CD4-positive, alpha-beta T cell treated with Interleukin-4 for 4 hours (primary cell): ENCODE results near the gene TRIM44.

Experiments
- DNase-seq: peaks from one replicate; pipeline ENCODE4 v3.0.0-alpha.2; 2020

Gene TRIM44, protein sequence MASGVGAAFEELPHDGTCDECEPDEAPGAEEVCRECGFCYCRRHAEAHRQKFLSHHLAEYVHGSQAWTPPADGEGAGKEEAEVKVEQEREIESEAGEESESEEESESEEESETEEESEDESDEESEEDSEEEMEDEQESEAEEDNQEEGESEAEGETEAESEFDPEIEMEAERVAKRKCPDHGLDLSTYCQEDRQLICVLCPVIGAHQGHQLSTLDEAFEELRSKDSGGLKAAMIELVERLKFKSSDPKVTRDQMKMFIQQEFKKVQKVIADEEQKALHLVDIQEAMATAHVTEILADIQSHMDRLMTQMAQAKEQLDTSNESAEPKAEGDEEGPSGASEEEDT

DNA sequence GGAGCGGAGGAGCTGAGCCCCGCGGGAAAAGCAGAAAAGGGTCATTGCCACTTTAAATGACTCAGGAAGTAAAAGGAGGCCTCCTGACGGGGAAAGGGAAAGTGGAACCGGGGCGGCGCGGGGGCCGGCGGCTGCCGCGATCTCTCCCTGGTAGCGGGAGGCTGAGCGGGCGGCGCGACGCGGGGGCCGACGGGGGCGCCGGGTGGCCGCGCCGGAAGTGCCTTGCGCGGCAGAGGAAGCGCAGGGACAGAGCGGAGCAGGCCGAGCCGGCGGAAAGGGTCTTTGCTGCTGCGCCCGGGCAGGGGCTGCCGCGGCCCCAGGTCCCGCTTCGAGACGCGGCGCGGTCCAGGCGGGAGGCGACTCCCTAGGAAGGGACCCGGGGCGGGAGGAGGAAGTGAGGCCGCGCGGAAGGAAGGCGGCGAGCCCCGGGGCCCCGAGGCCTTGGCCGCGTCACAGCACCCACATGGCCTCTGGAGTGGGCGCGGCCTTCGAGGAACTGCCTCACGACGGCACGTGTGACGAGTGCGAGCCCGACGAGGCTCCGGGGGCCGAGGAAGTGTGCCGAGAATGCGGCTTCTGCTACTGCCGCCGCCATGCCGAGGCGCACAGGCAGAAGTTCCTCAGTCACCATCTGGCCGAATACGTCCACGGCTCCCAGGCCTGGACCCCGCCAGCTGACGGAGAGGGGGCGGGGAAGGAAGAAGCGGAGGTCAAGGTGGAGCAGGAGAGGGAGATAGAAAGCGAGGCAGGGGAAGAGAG lies at the start of gene TRIM44:
TRIM44 (plus strand) TSS at position 127 of the 759 bp plus-strand sequence; CDS start at position 464, 337 bp downstream.
- peak; percentile 77 for DNase-seq

DNA sequence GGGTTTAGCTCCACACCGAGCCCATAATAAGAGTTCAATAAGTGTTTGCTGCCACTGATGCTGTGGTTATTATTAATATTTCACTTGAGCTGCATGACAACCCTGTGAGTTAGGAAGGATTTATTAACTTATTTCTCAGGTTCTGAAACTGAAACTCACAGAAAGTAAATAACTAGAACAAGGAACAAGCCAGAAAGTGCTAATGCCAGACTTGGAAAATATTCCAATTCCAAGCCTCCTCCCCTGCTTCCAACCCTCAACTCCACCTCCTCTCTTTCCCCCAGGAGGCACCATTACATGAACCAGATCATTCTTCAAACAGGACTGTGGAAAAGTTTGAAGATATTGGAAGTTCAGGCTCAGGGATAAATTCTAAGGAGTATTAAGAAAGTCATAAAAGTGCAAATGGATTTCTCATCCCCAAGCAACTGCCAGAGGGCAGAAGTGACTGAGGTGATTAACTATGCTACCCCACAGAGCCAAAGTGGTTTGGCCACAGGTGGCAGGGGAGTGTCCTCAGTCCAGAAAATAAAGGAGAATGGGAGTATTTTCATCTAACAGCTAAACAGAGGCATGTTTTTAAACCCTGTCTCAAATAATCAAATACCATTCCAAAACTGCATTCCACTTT lies 47.5 kb upstream of the TRIM44 start:
- no peak for DNase-seq

DNA sequence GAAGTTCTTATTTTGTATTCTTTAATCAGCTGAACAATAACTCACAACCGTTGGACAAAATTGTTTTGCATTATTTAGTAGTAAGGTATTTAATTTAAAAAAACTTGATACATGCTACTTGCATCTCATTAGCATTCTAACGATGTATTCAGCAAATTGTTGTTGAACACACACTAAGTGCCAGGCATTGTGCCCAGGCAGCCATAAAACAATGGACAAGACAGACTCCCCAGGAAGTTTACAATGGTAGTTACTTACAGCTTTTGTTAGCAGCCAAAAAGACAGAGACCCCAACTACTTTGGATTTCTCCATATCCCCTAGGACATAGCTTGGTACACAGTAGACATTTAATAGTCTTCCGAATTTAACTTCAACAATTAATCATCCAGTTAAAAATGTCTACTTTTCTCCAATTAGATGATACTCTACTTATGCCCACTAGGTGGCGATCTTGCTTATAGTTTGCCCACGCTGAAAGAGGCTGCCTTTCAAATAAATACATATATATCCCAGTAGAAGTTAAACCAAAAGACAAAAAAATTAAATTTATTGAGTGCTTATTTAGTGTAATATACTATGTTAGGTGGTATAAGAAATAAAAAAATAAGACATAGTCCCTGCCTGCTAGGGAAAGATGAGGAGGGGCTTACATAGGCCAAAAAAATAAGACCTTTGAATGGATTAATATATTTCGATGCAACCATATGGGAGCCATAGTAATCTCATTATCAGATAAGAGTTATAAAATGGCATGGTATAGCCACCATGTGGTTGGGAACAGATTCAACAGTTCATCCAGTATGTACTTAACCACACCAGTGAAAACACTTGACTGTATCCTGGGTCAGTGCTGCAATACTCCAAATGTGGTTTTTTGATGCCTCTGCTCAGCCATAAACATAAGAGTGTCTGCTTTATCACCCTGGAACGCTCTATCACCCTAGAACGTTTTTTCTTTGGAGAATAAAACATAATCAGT lies 46.4 kb upstream of the TRIM44 start:
- peak; percentile 50 for DNase-seq

DNA sequence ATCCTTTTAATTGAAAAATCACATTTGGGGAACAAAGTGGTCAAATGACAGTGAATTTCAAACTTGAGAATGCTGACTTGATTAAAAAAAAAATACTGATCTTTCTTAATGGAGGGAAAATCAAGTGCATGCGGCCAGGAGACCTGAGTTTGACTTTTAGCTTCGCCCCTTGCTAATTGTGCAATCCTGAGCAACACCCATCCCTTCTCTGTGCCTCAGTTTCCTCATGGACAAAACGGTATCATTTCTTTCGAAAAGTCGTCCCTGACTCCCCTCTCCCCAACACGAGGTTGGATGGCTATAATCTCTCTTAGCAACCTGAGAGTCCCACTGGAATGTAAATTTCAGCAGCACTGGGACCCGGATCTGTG lies 45.3 kb upstream of the TRIM44 start:
- DNase-seq, result no peak

DNA sequence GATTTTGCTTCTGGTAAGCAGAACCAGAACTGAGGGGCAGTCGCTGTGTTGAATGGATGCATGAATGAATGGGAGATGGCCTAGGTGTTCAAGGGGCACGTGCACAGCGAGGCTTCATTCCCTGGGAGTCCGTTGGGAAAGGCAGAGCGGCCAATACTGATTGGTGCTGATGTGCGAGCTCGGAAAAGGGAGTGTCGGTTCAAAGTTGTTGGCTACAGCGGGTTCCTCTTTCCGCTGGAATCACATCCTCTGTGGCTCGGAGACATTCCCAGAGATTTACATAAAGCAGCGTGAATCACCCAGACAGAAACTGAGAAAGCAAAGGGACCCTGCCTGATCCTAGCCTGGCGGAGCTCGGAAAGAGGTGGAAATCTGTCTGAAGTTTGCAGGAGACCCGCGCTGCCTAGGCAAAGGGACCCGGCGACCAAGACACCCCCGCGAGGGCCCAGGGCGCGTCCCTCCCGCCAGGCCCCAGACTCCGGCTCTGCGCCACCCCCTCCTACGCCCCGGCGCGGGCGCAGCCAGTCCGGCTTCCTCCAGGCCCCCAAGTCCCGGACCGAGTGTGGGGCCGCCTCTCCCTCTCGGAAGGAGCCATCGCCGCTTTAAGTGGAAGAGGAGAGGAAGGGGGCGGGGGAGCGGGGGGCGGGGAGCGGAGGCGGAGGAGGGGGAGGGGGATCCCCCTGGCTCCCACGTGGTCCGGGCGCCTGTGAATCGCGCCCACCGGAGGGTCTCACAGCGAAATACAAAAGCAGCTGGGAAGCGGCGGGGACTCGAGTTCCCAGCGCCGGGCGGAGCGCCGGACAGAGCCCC lies 44.7 kb upstream of the TRIM44 start, which contains the start of gene FJX1:
FJX1 (plus strand) TSS at position 774 of the 810 bp plus-strand sequence. CDS start 177 bp downstream, outside the sequence.
- no peak for DNase-seq

DNA sequence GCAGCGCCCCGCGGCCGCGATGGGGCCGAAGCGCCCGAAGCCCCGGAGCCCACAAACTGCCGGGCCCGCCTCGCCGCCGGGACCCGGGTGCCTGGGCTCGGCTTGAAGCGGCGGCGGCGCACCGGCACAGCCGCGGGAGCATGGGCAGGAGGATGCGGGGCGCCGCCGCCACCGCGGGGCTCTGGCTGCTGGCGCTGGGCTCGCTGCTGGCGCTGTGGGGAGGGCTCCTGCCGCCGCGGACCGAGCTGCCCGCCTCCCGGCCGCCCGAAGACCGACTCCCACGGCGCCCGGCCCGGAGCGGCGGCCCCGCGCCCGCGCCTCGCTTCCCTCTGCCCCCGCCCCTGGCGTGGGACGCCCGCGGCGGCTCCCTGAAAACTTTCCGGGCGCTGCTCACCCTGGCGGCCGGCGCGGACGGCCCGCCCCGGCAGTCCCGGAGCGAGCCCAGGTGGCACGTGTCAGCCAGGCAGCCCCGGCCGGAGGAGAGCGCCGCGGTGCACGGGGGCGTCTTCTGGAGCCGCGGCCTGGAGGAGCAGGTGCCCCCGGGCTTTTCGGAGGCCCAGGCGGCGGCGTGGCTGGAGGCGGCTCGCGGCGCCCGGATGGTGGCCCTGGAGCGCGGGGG lies 44.0 kb upstream of the TRIM44 start:
- no peak for DNase-seq

DNA sequence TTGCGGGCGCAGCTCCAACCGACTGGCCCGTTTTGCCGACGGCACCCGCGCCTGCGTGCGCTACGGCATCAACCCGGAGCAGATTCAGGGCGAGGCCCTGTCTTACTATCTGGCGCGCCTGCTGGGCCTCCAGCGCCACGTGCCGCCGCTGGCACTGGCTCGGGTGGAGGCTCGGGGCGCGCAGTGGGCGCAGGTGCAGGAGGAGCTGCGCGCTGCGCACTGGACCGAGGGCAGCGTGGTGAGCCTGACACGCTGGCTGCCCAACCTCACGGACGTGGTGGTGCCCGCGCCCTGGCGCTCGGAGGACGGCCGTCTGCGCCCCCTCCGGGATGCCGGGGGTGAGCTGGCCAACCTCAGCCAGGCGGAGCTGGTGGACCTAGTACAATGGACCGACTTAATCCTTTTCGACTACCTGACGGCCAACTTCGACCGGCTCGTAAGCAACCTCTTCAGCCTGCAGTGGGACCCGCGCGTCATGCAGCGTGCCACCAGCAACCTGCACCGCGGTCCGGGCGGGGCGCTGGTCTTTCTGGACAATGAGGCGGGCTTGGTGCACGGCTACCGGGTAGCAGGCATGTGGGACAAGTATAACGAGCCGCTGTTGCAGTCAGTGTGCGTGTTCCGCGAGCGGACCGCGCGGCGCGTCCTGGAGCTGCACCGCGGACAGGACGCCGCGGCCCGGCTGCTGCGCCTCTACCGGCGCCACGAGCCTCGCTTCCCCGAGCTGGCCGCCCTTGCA lies 43.3 kb upstream of the TRIM44 start:
- DNase-seq, result no peak

DNA sequence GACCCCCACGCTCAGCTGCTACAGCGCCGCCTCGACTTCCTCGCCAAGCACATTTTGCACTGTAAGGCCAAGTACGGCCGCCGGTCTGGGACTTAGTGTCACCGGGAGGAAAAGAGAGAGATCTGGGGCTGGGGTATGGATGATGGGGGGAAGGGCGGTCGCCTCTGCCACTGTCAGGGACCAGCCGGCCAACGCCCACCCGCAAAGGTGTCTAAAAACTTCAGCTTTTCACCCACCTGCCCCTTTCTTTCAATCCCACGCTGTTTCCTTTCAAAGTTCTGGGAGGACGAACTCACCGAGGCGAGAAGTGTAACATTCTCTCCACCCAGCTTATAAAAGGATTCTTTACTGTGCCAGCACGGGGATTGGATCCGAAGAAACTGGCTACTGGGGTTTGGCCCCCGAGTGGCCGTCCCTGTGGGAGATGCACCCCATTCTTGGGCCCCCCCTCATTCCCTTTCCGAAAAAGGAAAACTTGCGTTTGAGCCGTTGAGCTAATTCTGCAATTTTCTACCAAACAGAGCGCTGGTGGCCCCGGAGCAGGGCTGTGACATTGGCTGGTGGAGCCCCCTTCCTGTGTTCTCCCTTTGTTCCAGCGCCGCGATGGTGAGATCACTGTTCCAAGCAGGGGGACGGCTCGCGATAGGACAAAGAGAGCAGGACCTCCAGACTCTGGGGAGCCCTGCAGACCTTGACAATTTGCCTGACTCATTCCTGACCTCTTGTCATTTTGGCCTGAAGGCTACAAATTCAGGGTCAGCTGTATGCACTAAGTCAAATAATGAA lies 42.5 kb upstream of the TRIM44 start:
- no peak for DNase-seq

DNA sequence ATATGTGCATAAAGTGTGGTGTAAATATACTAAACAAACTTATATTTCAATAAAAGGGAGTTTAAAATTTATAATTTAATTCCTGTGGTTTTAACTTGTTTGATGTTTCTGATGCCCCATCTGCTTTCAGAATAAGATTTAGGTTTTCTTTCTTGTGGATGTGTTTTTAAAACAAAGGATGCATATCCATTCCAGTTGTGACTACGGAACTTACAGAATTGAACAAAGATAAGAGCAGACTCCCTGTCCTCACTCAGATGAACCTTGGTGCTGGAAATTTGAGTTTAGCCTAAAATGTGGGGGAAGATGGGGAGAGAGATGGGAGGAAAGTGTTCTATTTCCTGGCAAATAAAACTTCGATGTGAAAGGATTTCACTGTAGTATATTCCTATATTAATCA lies 41.8 kb upstream of the TRIM44 start:
- DNase-seq, result no peak

DNA sequence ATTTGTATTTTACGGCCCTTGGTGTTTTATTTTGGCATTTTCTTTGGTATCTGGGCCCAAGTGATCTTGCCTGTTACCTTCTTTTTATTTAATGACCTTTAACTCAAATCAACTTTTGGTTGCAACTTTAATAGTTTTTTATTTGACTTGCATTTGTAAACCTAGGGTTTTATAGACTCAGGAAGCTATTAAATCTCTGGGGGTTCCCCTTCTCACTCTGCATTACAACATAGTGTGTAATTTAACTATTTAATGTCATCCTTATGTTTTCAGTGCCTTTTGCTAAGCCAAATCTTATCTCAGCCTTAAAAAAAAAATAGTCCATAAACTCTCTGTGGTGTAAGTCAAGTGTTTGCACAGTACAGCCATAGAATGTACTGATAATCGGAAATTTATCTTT lies 41.0 kb upstream of the TRIM44 start:
- DNase-seq, result no peak

DNA sequence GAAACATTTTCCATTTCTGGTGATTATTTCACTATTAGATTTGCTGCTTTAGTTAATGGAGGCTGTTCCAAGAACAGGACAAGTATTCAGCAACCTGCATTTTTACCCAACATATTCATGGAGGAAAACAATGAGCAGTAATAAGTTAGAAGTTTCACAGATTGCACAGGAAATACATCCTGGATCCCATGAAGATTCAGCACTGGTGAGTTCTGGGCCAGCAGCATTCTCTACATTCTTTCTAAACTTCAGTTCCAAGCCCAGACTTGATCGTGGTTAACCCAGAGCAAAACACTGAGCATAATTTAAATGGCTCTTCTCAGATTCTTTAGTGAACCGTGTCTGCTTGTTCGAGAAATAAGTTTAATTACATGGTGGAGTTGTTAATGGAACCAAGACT lies 40.5 kb upstream of the TRIM44 start:
- DNase-seq, result no peak

DNA sequence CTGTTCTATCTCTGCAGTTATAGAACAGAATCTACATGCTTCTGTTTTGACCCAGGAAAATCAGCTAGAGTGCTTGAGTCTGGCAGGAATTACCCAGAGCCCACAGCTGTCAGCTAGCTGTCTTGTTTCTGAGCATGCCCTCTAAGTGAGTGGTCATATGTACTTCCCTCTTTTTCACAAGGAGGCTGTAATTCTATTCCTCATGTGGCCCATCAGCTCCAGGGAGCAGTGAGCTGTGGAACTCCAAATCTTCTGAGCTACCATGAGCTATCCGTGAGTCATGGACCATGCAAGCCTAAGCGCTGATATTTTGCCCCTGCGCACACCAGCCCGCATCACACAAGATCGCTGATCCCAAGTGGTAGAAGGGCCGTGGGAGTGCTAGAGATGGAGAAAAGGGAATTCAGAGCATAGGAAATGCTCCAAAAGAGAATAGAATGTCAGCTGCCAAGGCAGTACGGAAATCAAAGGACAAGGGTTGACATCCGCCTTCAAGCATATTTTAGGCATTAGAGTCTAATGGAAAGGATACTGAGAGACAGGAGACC lies 38.9 kb upstream of the TRIM44 start:
- DNase-seq, result no peak

DNA sequence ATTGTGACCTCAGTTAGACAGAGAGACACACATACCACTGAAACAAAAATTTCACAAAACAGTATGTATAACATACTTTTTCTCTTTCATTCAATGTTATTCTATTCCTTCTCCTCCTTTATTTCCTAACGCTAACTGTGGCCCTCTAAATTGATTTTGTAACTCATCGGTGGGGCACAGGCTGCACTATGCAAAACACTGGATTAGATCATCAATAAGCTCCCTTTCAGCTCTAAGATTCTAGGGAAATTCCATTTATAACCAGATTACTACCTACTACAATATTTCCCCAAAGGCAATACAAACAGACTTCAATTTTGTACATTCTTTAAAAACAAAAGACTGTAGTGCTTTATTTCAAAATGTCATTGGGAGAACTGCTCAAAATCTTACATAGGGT lies 38.3 kb upstream of the TRIM44 start:
- no peak for DNase-seq

DNA sequence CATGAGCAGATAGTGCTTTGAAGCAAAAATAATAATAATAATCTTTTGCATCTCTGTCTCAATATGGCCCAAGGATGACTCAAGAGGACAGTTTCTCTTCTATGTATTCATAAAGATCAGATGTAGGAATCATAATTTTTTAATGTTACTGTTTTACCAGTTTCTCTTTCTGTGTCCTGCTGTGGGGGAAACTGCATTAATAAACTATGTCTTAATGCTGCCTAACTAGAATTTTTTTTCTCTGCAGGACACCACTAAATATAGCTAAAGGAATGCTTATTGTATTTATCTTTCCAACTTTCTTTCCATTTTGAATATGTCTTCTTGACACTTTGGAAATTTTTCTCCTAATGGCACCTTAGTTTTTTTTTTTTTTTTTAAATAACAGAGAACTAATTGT lies 37.8 kb upstream of the TRIM44 start:
- DNase-seq, result no peak

DNA sequence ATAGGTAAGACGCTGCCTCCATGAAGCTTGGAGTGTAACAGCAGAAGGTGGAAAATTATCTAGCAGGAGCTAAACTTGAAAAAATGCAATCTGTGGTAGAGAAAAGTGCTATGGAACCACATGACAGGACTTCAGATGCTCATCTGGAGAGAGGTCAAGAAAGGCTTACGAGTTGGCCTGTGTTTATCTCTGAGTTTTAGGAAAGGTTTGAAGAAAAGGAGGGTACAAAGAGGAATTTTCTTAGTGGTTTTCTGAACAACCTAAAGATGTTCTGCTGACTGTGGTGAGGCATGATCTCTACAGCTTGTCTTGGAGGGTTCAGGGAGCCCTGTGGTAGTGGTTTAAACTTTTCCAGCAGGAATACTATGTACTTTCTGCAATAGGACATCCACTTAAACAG lies 36.1 kb upstream of the TRIM44 start:
- DNase-seq, result no peak

DNA sequence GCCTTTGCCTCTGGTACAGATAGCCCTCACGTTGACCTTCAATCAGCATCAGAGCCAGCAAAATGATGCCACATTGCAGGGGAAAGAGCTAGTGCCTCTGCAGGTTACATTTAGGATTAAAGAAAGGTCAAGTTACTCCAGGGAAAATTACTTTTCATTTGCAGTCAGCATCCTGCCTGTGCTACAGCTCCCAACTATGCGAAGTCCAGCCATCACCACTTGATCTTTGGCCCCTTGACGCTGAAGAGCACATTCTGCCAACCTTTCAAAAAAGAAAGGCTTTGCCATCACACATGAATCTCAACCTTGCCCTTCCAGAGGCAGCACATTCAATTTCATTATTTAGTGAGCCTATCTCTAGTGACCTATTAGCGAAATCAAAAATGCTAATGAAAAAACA lies 33.1 kb upstream of the TRIM44 start:
- no peak for DNase-seq

DNA sequence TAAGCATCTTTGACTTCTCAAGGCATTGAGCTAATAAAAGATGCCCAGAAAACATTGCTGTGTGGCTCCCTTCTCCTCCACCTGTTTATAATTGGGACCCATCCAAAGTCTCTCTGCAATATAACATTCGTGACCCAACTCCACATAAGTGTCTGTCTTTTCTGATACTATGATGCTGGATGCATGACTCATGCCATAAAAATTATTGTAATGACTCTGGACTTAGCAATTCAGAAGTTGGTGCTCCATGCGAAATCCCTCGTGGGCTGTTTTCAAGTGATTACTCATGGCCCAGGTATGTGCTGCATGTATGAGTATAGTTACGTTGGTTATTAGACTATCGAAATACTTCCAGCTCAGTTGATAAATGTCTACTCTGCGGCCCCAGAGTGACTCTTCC lies 32.7 kb upstream of the TRIM44 start:
- no peak for DNase-seq

DNA sequence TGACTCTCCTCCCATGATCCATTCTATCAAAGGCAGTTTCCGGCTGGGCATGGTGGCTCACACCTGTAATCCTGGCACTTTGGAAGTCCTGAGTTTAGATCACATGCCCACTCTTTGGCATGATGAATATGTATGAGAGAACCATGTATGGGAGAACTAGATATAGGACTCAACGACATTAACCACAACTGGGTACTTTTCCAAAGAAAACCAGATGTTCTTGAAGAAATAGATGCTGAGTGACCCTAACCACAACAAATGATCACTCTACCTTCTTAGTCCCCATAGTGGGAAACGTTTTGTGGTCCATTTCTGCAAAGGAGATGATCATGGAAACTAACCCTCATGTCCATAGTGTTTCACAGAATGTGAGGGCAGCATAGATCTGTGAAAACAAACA lies 30.7 kb upstream of the TRIM44 start:
- DNase-seq, result no peak

DNA sequence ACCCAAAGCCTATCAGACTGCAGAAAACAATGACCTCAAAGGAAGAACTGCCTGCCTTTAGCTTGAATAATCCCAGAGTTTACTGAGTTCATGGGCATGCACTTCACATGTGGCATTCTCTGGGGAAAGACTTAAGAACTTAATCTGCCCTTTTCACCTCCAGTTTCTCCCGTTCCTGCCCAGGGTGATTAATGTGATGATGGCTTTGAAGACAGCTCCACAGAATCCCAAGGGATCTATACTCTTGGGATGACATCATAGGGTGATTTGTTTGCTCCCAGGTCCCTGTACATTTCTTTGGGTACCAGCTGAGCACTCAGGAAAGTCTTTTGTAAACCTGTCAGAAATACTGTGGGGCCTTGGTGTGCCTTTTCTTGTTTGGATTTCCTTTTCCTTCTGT lies 30.3 kb upstream of the TRIM44 start:
- DNase-seq, result no peak
